GM13977 (cell line): ENCODE measurements around the gene TMEM63A.

Source experiments
- DNase-seq: peaks from one replicate; pipeline ENCODE4 v3.0.0; 2012; ENCODE audit warnings: low spot score
- in situ Hi-C: fragments of 300-500 bp; cut with MboI; formaldehyde crosslinking; loops from one replicate; pipeline ENCODE4 v1.12.0; 2022; ENCODE audit warnings: low sequenced_read_pairs, low pct_unique_long_range_greater_than_20kb, mixed read lengths, inconsistent platforms; ENCODE audit not compliant: unreplicated experiment
- TF ChIP-seq, protein P1 (sequence below): IDR thresholded peaks from 2 replicates; pipeline ENCODE4 v1.5.1; 2012; ENCODE audit warnings: mild to moderate bottlenecking, control low read depth; ENCODE audit not compliant: insufficient read depth; ENCODE audit errors: extremely low read depth, missing control alignments

TMEM63A gene

DNA sequence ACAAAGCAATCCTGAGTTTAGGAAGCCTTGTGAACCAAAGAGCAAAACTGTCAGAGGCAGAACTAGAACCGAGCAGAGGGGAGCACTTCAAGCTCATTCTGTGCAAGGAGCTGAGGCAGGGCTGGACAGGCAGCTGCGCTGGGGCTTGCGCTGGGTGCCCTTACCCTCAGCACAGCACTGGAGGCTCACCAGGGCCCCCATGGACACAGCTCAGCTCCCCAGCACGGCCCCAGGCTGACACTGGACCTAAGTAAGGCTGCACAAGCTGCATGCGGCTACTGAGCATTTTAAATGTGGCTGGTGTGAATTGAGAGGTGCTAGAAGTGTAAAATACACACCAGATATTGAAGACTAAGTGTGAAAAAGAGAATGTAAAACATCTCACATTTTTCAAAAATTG, 22.1 kb downstream of the TMEM63A start:
- in situ Hi-C loops = no loop called here
- TF ChIP-seq, protein P1, sequence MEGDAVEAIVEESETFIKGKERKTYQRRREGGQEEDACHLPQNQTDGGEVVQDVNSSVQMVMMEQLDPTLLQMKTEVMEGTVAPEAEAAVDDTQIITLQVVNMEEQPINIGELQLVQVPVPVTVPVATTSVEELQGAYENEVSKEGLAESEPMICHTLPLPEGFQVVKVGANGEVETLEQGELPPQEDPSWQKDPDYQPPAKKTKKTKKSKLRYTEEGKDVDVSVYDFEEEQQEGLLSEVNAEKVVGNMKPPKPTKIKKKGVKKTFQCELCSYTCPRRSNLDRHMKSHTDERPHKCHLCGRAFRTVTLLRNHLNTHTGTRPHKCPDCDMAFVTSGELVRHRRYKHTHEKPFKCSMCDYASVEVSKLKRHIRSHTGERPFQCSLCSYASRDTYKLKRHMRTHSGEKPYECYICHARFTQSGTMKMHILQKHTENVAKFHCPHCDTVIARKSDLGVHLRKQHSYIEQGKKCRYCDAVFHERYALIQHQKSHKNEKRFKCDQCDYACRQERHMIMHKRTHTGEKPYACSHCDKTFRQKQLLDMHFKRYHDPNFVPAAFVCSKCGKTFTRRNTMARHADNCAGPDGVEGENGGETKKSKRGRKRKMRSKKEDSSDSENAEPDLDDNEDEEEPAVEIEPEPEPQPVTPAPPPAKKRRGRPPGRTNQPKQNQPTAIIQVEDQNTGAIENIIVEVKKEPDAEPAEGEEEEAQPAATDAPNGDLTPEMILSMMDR = no peak
- no peak for DNase-seq

DNA sequence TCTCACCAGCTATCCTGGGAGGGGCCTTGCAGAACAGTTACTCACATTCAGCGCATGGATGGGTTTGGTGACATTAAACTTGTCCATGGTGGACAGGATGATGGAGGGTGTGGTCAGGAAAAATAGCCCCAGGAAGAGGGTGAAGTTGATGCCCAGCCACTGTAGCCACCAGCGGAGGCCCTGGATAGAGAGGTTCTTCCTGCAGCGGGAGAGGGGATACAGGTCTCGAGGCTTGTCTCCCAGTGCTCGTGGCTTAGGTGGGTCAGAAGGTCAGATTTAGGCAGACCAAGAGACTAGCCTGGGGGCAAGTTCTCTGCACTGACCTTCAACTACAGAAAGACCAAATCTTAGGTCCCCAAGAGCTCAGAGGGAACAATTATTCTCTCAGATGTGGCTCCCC, 23.0 kb downstream of the TMEM63A start:
- in situ Hi-C loops = no loop called here
- TF ChIP-seq, protein P1 = no peak
- no peak for DNase-seq

DNA sequence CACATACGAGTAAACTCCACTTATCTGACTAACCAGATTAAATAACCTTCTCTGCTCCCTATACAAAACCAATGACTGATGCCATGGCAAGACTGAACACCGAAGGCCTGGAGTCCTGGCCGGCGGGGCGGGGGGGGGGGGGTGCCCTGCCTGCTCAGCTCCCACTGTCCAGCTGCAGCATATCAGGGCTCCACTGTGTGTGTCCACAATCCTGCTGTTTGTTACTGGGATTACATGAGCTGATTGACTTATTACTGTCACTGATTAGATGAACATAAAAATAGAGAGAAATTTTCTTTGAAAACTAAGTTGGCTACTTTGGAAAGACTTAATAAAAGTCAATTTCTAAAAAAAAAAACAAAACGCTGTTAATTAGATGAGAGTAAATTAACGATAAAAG, 24.9 kb downstream of the TMEM63A start:
- no peak for DNase-seq
- TF ChIP-seq, protein P1 = no peak
- in situ Hi-C loops = no loop called here

DNA sequence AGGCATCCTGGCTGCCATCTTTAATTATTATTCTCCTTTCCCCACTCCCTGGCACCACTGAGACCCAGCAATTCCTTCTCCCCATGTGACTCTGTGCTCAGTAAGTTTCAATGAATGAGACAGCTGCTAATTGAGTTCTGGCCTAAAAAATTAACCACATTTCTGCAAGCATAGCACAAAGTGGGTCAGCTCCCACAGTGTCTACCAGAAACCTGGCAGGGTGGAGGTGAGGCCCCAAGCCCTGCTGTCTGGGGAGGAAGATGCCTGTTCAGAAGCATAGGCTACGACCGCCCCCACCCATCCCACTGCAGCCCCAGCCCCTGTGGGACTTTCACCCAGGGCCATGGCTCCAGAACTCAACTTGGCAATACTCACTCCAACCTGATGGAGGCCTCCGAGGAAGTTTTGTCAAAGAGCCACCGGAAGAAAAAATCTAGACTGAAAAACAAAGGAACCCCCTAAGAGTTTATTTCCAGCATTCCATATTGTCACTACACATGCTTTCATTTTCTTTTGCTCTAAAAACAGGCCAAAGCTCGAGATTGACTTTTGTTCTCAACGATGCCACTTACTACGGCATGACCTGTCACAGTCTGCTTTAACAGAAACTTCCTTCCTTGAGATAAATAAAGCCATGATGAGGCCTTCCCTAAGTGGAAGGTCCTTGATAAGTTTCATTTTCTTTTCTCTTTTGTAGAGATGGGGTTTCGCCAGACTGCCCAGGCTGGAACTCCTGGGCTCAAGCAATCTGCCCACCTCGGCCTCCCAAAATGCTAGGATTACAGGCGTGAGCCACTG, 26.5 kb downstream of the TMEM63A start:
- in situ Hi-C loops = no loop called here
- TF ChIP-seq, protein P1 = no peak
- DNase-seq = no peak

DNA sequence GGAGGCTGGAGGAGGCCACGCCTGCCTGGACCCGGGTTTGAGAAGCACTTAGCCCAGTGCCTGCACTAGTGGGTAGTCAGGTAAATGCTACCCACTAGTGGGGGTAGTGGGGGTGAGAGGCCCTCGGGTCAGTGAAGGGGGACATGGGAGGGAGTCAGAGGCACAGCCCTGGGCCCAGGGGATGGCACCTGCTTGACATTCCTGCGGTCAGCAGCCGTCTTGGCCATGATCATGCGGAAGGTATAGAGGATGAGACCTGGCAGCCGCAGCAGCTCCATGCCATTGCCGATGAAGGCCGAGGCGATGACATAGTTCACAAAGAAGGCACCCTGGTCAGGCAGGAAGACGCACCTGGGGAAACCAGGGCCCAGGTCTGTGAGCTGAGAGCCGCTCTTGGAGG, 28.7 kb downstream of the TMEM63A start:
- TF ChIP-seq, protein P1 = no peak
- in situ Hi-C loops = no loop called here
- DNase-seq = no peak

DNA sequence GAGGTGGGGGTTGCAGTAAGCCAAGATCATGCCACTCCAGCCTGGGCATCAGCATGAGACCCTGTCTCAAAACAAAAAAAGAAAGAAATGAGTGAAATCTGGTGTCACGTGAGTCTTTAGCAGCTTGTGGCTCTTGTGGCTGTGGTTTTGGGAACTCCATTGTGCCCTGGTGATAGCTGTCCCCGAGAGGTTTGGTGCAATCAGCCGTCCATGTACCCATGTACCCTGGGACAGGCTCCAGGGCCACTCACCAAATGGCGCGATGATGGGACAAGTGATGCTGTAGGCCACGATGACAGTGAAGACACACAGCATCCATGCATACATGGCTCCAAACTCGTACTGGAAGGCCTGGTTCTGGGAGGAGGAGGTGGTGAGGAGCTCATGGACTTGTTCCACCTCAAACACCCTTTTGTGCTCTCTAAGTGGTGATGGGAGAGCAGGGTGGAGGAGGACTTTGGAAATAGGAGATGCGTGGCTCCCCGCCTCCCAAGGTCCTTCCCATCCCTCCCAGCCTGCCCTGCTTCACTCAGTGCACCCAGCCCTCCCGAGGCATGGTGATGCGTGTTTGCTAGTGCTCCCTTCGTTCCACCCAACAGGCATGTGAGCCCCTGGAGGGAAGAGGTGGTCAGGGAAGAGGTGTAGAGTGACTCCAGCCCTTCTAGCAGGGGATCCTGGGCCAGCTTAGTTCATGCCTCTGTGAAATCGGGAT, 29.6 kb downstream of the TMEM63A start:
- in situ Hi-C loops = no loop called here
- DNase-seq = no peak
- TF ChIP-seq, protein P1 = no peak
